GM23338 (cell line): ENCODE results near the gene KANK4. TPM values are rescaled to one million over a fixed set of nuclear protein-coding genes. Genes with fewer than 3 reads are reported as not detected.
"Not testable (repeated sequence)": the region's sequence is repeated elsewhere in the genome, so short reads cannot be mapped to it uniquely, and the experiment has no call there.

ENCODE experiments used
- ATAC-seq: fragments of 200-7000 bp; cut with Tn5 transposase; 3 replicates; pipeline ENCODE4 v1.9.1; 2020
- DNase-seq: peaks from one replicate; pipeline ENCODE4 v3.0.0-alpha.2; 2015; ENCODE audit warnings: low spot score
- H2AFZ ChIP-seq: fragments of 200-600 bp; sonication (generic); 2 replicates; pipeline ENCODE4 v1.8.0; 2016; ENCODE audit warnings: antibody characterized with exemption, mild to moderate bottlenecking, moderate library complexity
- H3F3A ChIP-seq: fragments of 200-600 bp; sonication (generic); replicated peaks from 2 replicates; pipeline ENCODE4 v1.8.0; 2017; ENCODE audit warnings: antibody characterized with exemption, mixed run types, low read depth
- H3K27ac ChIP-seq: fragments of 200-600 bp; sonication (generic); 2 replicates; pipeline ENCODE4 v1.6.1; 2016; ENCODE audit warnings: low read depth
- H3K27me3 ChIP-seq: fragments of 200-600 bp; sonication (generic); 2 replicates; pipeline ENCODE4 v1.8.0; 2016; ENCODE audit warnings: mild to moderate bottlenecking, mixed run types, moderate library complexity; ENCODE audit not compliant: insufficient read depth
- H3K36me3 ChIP-seq: fragments of 200-600 bp; sonication (generic); 2 replicates; pipeline ENCODE4 v1.8.0; 2016; ENCODE audit warnings: mild to moderate bottlenecking; ENCODE audit not compliant: insufficient read depth
- H3K4me1 ChIP-seq: fragments of 200-600 bp; sonication (generic); 2 replicates; pipeline ENCODE4 v1.8.0; 2016; ENCODE audit warnings: mild to moderate bottlenecking, moderate library complexity; ENCODE audit not compliant: insufficient read depth
- H3K4me2 ChIP-seq: fragments of 200-600 bp; sonication (generic); 2 replicates; pipeline ENCODE4 v1.7.1; 2017; ENCODE audit warnings: mixed run types
- H3K4me3 ChIP-seq: fragments of 200-600 bp; sonication (generic); 2 replicates; pipeline ENCODE4 v1.6.1; 2016; ENCODE audit warnings: mixed run types
- H3K79me2 ChIP-seq: fragments of 200-600 bp; sonication (generic); replicated peaks from 2 replicates; pipeline ENCODE4 v1.8.0; 2017; ENCODE audit warnings: mild to moderate bottlenecking; ENCODE audit not compliant: insufficient read depth
- H3K9me2 ChIP-seq: fragments of 200-600 bp; sonication (generic); 2 replicates; pipeline ENCODE4 v1.8.0; 2017; ENCODE audit not compliant: insufficient read depth
- H4K20me1 ChIP-seq: fragments of 200-600 bp; sonication (generic); replicated peaks from 2 replicates; pipeline ENCODE4 v1.8.0; 2017; ENCODE audit warnings: mild to moderate bottlenecking; ENCODE audit not compliant: insufficient read depth
- H3K27ac Mint-ChIP-seq: 2 replicates; pipeline ENCODE4 v1.8.0; 2020; ENCODE audit warnings: inconsistent platforms, mild to moderate bottlenecking, moderate library complexity, mixed read lengths
- H3K27me3 Mint-ChIP-seq: 3 replicates; pipeline ENCODE4 v1.8.0; 2022; ENCODE audit warnings: low read depth, mild to moderate bottlenecking, moderate library complexity, mixed read lengths, inconsistent platforms; ENCODE audit not compliant: insufficient read depth, poor library complexity
- H3K36me3 Mint-ChIP-seq: 3 replicates; pipeline ENCODE4 v1.8.0; 2021; ENCODE audit warnings: low read depth, mild to moderate bottlenecking, inconsistent platforms, moderate library complexity, mixed read lengths
- H3K4me1 Mint-ChIP-seq: 3 replicates; pipeline ENCODE4 v1.8.0; 2020; ENCODE audit warnings: mild to moderate bottlenecking, inconsistent platforms, mixed read lengths
- H3K4me3 Mint-ChIP-seq: 3 replicates; pipeline ENCODE4 v1.8.0; 2021; ENCODE audit warnings: moderate library complexity, mild to moderate bottlenecking, inconsistent platforms, mixed read lengths
- H3K9me3 Mint-ChIP-seq: 3 replicates; pipeline ENCODE4 v1.8.0; 2020; ENCODE audit warnings: moderate library complexity, mild to moderate bottlenecking, inconsistent platforms, mixed read lengths
- CREB1 ChIP-seq: fragments of 250-450 bp; sonication (Bioruptor Pico); IDR thresholded peaks from 2 replicates; pipeline ENCODE4 v1.5.0; 2020; ENCODE audit warnings: low read depth, mild to moderate bottlenecking, moderate library complexity
- CTCF ChIP-seq, 2 experiments: fragments of 200-600 bp in 1 of 2; sonication (generic) in 1 of 2; conservative IDR thresholded peaks; 2 replicates each; pipeline versions ENCODE4 v1.5.1 to v1.6.1; 2016 to 2017; ENCODE audit warnings: antibody characterized with exemption in 2 of 2, low read depth in 2 of 2, mild to moderate bottlenecking in 2 of 2, moderate library complexity in 1 of 2
- ETS1 ChIP-seq: IDR thresholded peaks from 2 replicates; pipeline ENCODE4 v1.6.1; 2016; ENCODE audit warnings: antibody characterized with exemption
- EZH2 ChIP-seq: fragments of 200-600 bp; sonication (generic); IDR thresholded peaks from one replicate; pipeline ENCODE4 v1.8.0; 2017; ENCODE audit warnings: antibody characterized with exemption, mild to moderate bottlenecking, low read depth; ENCODE audit not compliant: unreplicated experiment
- EZH2phosphoT487 ChIP-seq: fragments of 200-600 bp; sonication (generic); IDR thresholded peaks from one replicate; pipeline ENCODE4 v1.8.1; 2018; ENCODE audit warnings: antibody characterized with exemption; ENCODE audit not compliant: unreplicated experiment
- JUNB ChIP-seq: IDR thresholded peaks from one replicate; pipeline ENCODE4 v1.6.1; 2016; ENCODE audit warnings: antibody characterized with exemption; ENCODE audit not compliant: unreplicated experiment
- NANOG ChIP-seq: IDR thresholded peaks from 2 replicates; pipeline ENCODE4 v1.6.1; 2016; ENCODE audit warnings: antibody characterized with exemption, borderline replicate concordance
- POLR2AphosphoS5 ChIP-seq: IDR thresholded peaks from 2 replicates; pipeline ENCODE4 v1.6.1; 2016; ENCODE audit warnings: antibody characterized with exemption, low read depth
- STAT1 ChIP-seq: IDR thresholded peaks from one replicate; pipeline ENCODE4 v1.6.1; 2016; ENCODE audit warnings: antibody characterized with exemption; ENCODE audit not compliant: unreplicated experiment
- ZNF114 ChIP-seq: fragments of 250-450 bp; sonication (Bioruptor Pico); IDR thresholded peaks from 2 replicates; pipeline ENCODE4 v1.5.0; 2020; ENCODE audit warnings: mild to moderate bottlenecking, moderate library complexity
- ZNF331 ChIP-seq: fragments of 250-450 bp; sonication (Bioruptor Pico); IDR thresholded peaks from 2 replicates; pipeline ENCODE4 v1.5.0; 2020; ENCODE audit warnings: low read depth, mild to moderate bottlenecking, moderate library complexity
- polyA plus RNA-seq: library from polyadenylated mRNA; unstranded; fragments of >200 nt; fragmentation: Nextera tagmentation; extraction: Ambion mirVana; gene quantifications from 2 replicates; pipeline ENCODE4 v1.2.1, GENCODE V29; 2016
- total RNA-seq: library from RNA; depleted of rRNA; stranded (reverse); fragments of >200 nt; shearing (Covaris generic); gene quantifications from 2 replicates; pipeline ENCODE4 v1.2.3, GENCODE V29; 2014
- TF ChIP-seq, protein P1 (sequence below): fragments of 250-450 bp; sonication (Bioruptor Pico); IDR thresholded peaks from 2 replicates; pipeline ENCODE4 v1.5.0; 2020; ENCODE audit warnings: mild to moderate bottlenecking, moderate library complexity

Gene KANK4
- total and polyA plus RNA-seq, 2 experiments from 2014 or later, result 0.31 to 0.42 TPM

DNA sequence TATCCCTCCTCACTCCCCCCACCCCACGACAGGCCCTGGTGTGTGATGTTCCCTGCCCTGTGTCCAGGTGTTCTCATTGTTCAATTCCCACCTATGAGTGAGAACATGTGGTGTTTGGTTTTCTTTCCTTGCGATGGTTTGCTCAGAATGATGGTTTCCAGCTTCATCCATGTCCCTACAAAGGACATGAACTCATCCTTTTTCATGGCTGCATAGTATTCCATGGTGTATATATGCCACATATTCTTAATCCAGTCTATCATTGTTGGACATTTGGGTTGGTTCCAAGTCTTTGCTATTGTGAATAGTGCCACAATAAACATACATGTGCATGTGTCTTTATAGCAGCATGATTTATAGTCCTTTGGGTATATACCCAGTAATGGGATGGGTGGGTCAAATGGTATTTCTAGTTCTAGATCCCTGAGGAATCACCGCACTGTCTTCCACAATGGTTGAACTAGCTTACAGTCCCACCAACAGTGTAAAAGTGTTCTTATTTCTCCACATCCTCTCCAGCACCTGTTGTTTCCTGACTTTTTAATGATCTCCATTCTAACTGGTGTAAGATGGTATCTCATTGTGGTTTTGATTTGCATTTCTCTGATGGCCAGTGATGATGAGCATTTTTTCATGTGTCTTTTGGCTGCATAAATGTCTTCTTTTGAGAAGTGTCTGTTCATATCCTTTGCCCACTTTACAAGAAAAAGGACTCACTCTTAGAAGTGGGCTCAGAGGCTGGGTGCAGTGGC lies 79.4 kb downstream of the KANK4 start:
- H3K27ac ChIP-seq, H3K79me2 ChIP-seq, H3K27me3 ChIP-seq, H3K9me2 ChIP-seq, H3K36me3 ChIP-seq, ATAC-seq, H4K20me1 ChIP-seq, H3K4me2 ChIP-seq, H3F3A ChIP-seq, H2AFZ ChIP-seq, DNase-seq, H3K27ac Mint-ChIP-seq, H3K4me3 Mint-ChIP-seq, H3K36me3 Mint-ChIP-seq, H3K4me3 ChIP-seq: not testable (repeated sequence)
- H3K4me1 ChIP-seq, result peaks cover 28% of the 10 kb centered on the region
- peaks cover 26% of the 10 kb centered on the region for H3K4me1 Mint-ChIP-seq
- H3K27me3 Mint-ChIP-seq, result peaks cover 12% of the 10 kb centered on the region
- peaks cover 12% of the 10 kb centered on the region; the same call in 2 of the 3 replicates for H3K9me3 Mint-ChIP-seq

- H3K27ac ChIP-seq, result no peak overlapping the region
- ATAC-seq, result no peak
- Mint-ChIP-seq H3K4me3 (no peak overlapping the region), H3K36me3 (no peaks in the 10 kb centered on the region), H3K27ac (no peak overlapping the region), H3K9me3 (peaks cover 1% of the 10 kb centered on the region; the same call in 2 of the 3 replicates), H3K4me1 (peaks cover 35% of the 10 kb centered on the region), H3K27me3 (peaks cover 15% of the 10 kb centered on the region)
- no peak overlapping the region for H2AFZ ChIP-seq
- H3K9me2 ChIP-seq, result no peaks in the 10 kb centered on the region
- H3F3A ChIP-seq, result peaks cover 17% of the 10 kb centered on the region; the same call in 1 of the 2 replicates
- no peaks in the 10 kb centered on the region for H4K20me1 ChIP-seq
- H3K36me3 ChIP-seq, result no peaks in the 10 kb centered on the region
- no peaks in the 10 kb centered on the region for H3K27me3 ChIP-seq
- H3K79me2 ChIP-seq, result no peaks in the 10 kb centered on the region
- no peak for DNase-seq
- no peak overlapping the region for H3K4me3 ChIP-seq
- H3K4me1 ChIP-seq, result peaks cover 42% of the 10 kb centered on the region
- H3K4me2 ChIP-seq, result no peak overlapping the region
- TF ChIP-seq STAT1 (no peak), ZNF114 (CRISPR knock-in tag) (no peak), ETS1 (no peak), CREB1 (no peak), NANOG (no peak), ZNF331 (CRISPR knock-in tag) (no peak), CTCF (conservative IDR thresholded peaks at IDR 0.05; ENCODE audit: low read depth in 2 of 2) (no peak), EZH2phosphoT487 (no peak), EZH2 (no peak), POLR2AphosphoS5 (no peak), JUNB (no peak)
- TF ChIP-seq, protein P1, sequence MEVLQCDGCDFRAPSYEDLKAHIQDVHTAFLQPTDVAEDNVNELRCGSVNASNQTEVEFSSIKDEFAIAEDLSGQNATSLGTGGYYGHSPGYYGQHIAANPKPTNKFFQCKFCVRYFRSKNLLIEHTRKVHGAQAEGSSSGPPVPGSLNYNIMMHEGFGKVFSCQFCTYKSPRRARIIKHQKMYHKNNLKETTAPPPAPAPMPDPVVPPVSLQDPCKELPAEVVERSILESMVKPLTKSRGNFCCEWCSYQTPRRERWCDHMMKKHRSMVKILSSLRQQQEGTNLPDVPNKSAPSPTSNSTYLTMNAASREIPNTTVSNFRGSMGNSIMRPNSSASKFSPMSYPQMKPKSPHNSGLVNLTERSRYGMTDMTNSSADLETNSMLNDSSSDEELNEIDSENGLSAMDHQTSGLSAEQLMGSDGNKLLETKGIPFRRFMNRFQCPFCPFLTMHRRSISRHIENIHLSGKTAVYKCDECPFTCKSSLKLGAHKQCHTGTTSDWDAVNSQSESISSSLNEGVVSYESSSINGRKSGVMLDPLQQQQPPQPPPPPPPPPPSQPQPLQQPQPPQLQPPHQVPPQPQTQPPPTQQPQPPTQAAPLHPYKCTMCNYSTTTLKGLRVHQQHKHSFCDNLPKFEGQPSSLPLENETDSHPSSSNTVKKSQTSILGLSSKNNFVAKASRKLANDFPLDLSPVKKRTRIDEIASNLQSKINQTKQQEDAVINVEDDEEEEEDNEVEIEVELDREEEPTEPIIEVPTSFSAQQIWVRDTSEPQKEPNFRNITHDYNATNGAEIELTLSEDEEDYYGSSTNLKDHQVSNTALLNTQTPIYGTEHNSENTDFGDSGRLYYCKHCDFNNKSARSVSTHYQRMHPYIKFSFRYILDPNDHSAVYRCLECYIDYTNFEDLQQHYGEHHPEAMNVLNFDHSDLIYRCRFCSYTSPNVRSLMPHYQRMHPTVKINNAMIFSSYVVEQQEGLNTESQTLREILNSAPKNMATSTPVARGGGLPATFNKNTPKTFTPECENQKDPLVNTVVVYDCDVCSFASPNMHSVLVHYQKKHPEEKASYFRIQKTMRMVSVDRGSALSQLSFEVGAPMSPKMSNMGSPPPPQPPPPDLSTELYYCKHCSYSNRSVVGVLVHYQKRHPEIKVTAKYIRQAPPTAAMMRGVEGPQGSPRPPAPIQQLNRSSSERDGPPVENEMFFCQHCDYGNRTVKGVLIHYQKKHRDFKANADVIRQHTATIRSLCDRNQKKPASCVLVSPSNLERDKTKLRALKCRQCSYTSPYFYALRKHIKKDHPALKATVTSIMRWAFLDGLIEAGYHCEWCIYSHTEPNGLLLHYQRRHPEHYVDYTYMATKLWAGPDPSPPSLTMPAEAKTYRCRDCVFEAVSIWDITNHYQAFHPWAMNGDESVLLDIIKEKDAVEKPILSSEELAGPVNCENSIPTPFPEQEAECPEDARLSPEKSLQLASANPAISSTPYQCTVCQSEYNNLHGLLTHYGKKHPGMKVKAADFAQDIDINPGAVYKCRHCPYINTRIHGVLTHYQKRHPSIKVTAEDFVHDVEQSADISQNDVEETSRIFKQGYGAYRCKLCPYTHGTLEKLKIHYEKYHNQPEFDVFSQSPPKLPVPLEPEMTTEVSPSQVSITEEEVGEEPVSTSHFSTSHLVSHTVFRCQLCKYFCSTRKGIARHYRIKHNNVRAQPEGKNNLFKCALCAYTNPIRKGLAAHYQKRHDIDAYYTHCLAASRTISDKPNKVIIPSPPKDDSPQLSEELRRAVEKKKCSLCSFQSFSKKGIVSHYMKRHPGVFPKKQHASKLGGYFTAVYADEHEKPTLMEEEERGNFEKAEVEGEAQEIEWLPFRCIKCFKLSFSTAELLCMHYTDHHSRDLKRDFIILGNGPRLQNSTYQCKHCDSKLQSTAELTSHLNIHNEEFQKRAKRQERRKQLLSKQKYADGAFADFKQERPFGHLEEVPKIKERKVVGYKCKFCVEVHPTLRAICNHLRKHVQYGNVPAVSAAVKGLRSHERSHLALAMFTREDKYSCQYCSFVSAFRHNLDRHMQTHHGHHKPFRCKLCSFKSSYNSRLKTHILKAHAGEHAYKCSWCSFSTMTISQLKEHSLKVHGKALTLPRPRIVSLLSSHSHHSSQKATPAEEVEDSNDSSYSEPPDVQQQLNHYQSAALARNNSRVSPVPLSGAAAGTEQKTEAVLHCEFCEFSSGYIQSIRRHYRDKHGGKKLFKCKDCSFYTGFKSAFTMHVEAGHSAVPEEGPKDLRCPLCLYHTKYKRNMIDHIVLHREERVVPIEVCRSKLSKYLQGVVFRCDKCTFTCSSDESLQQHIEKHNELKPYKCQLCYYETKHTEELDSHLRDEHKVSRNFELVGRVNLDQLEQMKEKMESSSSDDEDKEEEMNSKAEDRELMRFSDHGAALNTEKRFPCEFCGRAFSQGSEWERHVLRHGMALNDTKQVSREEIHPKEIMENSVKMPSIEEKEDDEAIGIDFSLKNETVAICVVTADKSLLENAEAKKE (CRISPR knock-in tag), result no peak
These were observed 80.7 kb downstream of the KANK4 start for GRCh38 chr1:62238507-62238906.
